H1 (cell line): ENCODE results near the gene OSBPL2. TPM values are rescaled to one million over a fixed set of nuclear protein-coding genes. Genes with fewer than 3 reads are reported as not detected.

Source experiments
- CTCF ChIA-PET: fragments of 300-600 bp; sonication (Branson Sonifier 250); formaldehyde crosslinking; loops from one replicate; lab custom pipeline; 2021; ENCODE audit not compliant: partially characterized antibody; lab: Charles Lee
- POLR2A ChIA-PET: fragments of 300-600 bp; sonication (Branson Sonifier 250); formaldehyde crosslinking; loops from one replicate; lab custom pipeline; 2021; ENCODE audit warnings: inconsistent platforms; ENCODE audit not compliant: partially characterized antibody; lab: Charles Lee
- DNase-seq, 2 experiments: peaks; one replicate each; pipeline versions ENCODE4 v3.0.0 to v3.0.0-alpha.2; 2010 to 2022; ENCODE audit warnings: low spot score in 2 of 2, low read depth in 1 of 2, mixed read lengths in 1 of 2
- FAIRE-seq: peaks from 2 replicates; lab custom pipeline; 2011; peaks lifted over from hg19 to GRCh38; lab: Jason Lieb, UNC
- H2AFZ ChIP-seq: 2 replicates; pipeline ENCODE4 v1.8.1; 2012; ENCODE audit warnings: low read length, inconsistent platforms
- H2AK5ac ChIP-seq: 2 replicates; pipeline ENCODE4 v1.6.1; 2013; ENCODE audit warnings: low read depth, low read length
- H2BK120ac ChIP-seq: replicated peaks from 2 replicates; pipeline ENCODE3; 2013; ENCODE audit warnings: low read depth, low read length, inconsistent platforms
- H2BK12ac ChIP-seq: 2 replicates; pipeline ENCODE4 v1.6.1; 2013; ENCODE audit warnings: low read depth, low read length
- H2BK15ac ChIP-seq: 2 replicates; pipeline ENCODE4 v1.6.1; 2013; ENCODE audit warnings: low read length
- H2BK20ac ChIP-seq: 2 replicates; pipeline ENCODE4 v1.6.1; 2013; ENCODE audit warnings: low read length
- H2BK5ac ChIP-seq: 2 replicates; pipeline ENCODE4 v1.6.1; 2013; ENCODE audit warnings: low read depth, low read length
- H3K14ac ChIP-seq: 2 replicates; pipeline ENCODE4 v1.6.1; 2013; ENCODE audit warnings: inconsistent platforms; ENCODE audit not compliant: insufficient read length
- H3K18ac ChIP-seq: 2 replicates; pipeline ENCODE4 v1.6.1; 2013; ENCODE audit warnings: low read length; ENCODE audit errors: extremely low read depth
- H3K23ac ChIP-seq: 2 replicates; pipeline ENCODE4 v1.6.1; 2013; ENCODE audit warnings: inconsistent platforms; ENCODE audit not compliant: insufficient read length
- H3K23me2 ChIP-seq: 2 replicates; pipeline ENCODE4 v1.6.1; 2013; ENCODE audit warnings: low read depth, low read length
- H3K27ac ChIP-seq: 2 replicates; pipeline ENCODE4 v1.6.1; 2011; ENCODE audit warnings: low read depth, low read length, inconsistent platforms
- H3K27me3 ChIP-seq, 4 experiments: replicated peaks in 1 of 4; 1 replicate in 1 of 4; 2 replicates in 3 of 4; pipeline versions ENCODE4 v1.6.1 to v1.8.1; 2011 to 2013; ENCODE audit warnings: low read length in 3 of 4, mild to moderate bottlenecking in 3 of 4, inconsistent platforms in 2 of 4, mixed read lengths in 2 of 4, moderate library complexity in 1 of 4; ENCODE audit not compliant: control insufficient read depth in 3 of 4, insufficient read depth in 3 of 4; ENCODE audit errors: extremely low read depth in 1 of 4
- H3K36me3 ChIP-seq, 4 experiments: 2 replicates each; pipeline versions ENCODE4 v1.6.1 to v1.8.1; 2011 to 2013; ENCODE audit warnings: mild to moderate bottlenecking in 4 of 4, low read length in 3 of 4, moderate library complexity in 2 of 4, control low read depth in 1 of 4, inconsistent platforms in 1 of 4; ENCODE audit not compliant: insufficient read depth in 4 of 4, control insufficient read depth in 2 of 4
- H3K4ac ChIP-seq: replicated peaks from 2 replicates; pipeline ENCODE3; 2013; ENCODE audit warnings: low read length, low read depth, mixed read lengths, inconsistent platforms; ENCODE audit not compliant: insufficient read length
- H3K4me1 ChIP-seq, 4 experiments: replicated peaks in 1 of 4; 1 replicate in 1 of 4; 2 replicates in 3 of 4; pipeline versions ENCODE4 v1.6.1 to v1.8.1; 2011 to 2013; ENCODE audit warnings: low read length in 3 of 4, inconsistent platforms in 2 of 4, mixed read lengths in 1 of 4; ENCODE audit not compliant: insufficient read depth in 4 of 4, control insufficient read depth in 3 of 4
- H3K4me2 ChIP-seq, 2 experiments: 2 replicates each; pipeline versions ENCODE4 v1.6.1 to v1.8.1; 2011 to 2013; ENCODE audit warnings: low read depth in 2 of 2, low read length in 2 of 2, control low read depth in 1 of 2, inconsistent platforms in 1 of 2, mild to moderate bottlenecking in 1 of 2; ENCODE audit not compliant: insufficient read depth in 1 of 2
- H3K4me3 ChIP-seq, 4 experiments: fragments of 200-600, 300-600 bp in 1 of 4; sonication (generic), shearing (Covaris generic), sonication (Bioruptor Twin) in 1 of 4; 2 replicates each; pipeline versions ENCODE4 v1.5.1 to v1.8.1; 2011 to 2016; ENCODE audit warnings: low read length in 4 of 4, low read depth in 3 of 4, control low read depth in 2 of 4, inconsistent platforms in 2 of 4, mild to moderate bottlenecking in 2 of 4, mixed read lengths in 1 of 4, moderate library complexity in 1 of 4; ENCODE audit not compliant: insufficient read depth in 2 of 4; ENCODE audit errors: extremely low read depth in 1 of 4
- H3K56ac ChIP-seq: replicated peaks from 2 replicates; pipeline ENCODE3; 2013; ENCODE audit warnings: low read depth, mild to moderate bottlenecking, mixed read lengths, low read length, inconsistent platforms; ENCODE audit not compliant: insufficient read length
- H3K79me1 ChIP-seq: 2 replicates; pipeline ENCODE4 v1.6.1; 2013; ENCODE audit warnings: low read depth, low read length, control low read depth
- H3K79me2 ChIP-seq, 2 experiments: 2 replicates each; pipeline versions ENCODE4 v1.6.1 to v1.8.1; 2012 to 2013; ENCODE audit warnings: low read length in 2 of 2, mild to moderate bottlenecking in 2 of 2, inconsistent platforms in 1 of 2; ENCODE audit not compliant: insufficient read depth in 2 of 2, control insufficient read depth in 1 of 2
- H3K9ac ChIP-seq, 4 experiments: replicated peaks in 1 of 4; 1 replicate in 1 of 4; 2 replicates in 3 of 4; pipeline versions ENCODE4 v1.6.1 to v1.8.1; 2011 to 2013; ENCODE audit warnings: low read depth in 3 of 4, low read length in 3 of 4, control low read depth in 2 of 4, mild to moderate bottlenecking in 2 of 4, moderate library complexity in 2 of 4, inconsistent platforms in 1 of 4; ENCODE audit errors: extremely low read depth in 1 of 4
- H3K9me3 ChIP-seq, 2 experiments: 2 replicates each; pipeline versions ENCODE4 v1.6.1 to v1.8.1; 2012 to 2013; ENCODE audit warnings: mild to moderate bottlenecking in 2 of 2, moderate library complexity in 2 of 2, control low read depth in 1 of 2, inconsistent platforms in 1 of 2, low read depth in 1 of 2, low read length in 1 of 2, mixed read lengths in 1 of 2; ENCODE audit not compliant: insufficient read depth in 2 of 2
- H4K20me1 ChIP-seq, 2 experiments: replicated peaks in 1 of 2; 2 replicates each; pipeline versions ENCODE3 to v1.8.1; 2011 to 2013; ENCODE audit warnings: inconsistent platforms in 2 of 2, low read length in 2 of 2, mild to moderate bottlenecking in 1 of 2; ENCODE audit not compliant: insufficient read depth in 2 of 2, control insufficient read depth in 1 of 2
- H4K5ac ChIP-seq: 2 replicates; pipeline ENCODE4 v1.6.1; 2013; ENCODE audit warnings: low read length, low read depth, mixed read lengths, inconsistent platforms; ENCODE audit not compliant: insufficient read length
- H4K8ac ChIP-seq: 2 replicates; pipeline ENCODE4 v1.8.0; 2013; ENCODE audit warnings: mild to moderate bottlenecking, moderate library complexity, low read length, inconsistent platforms; ENCODE audit not compliant: insufficient read depth; ENCODE audit errors: extremely low read depth
- H4K91ac ChIP-seq: replicated peaks from 2 replicates; pipeline ENCODE3; 2013; ENCODE audit warnings: low read length, mixed read lengths, inconsistent platforms; ENCODE audit not compliant: insufficient read length
- ASH2L ChIP-seq: fragments of 200-600, 300-600 bp; sonication (generic); IDR thresholded peaks from one replicate; pipeline ENCODE4 v1.7.1; 2017; ENCODE audit warnings: low read length
- CTBP2 ChIP-seq: IDR thresholded peaks from 2 replicates; pipeline ENCODE4 v1.7.0; 2011; ENCODE audit warnings: borderline replicate concordance, mild to moderate bottlenecking, moderate library complexity, mixed read lengths, low read length; ENCODE audit not compliant: insufficient read depth, insufficient read length
- HDAC6 ChIP-seq: IDR thresholded peaks from one replicate; pipeline ENCODE4 v1.7.1; 2012; ENCODE audit warnings: low read depth, mild to moderate bottlenecking, inconsistent platforms, low read length, moderate library complexity
- PHF8 ChIP-seq: fragments of 200-600 bp; sonication (generic); conservative IDR thresholded peaks from 2 replicates; pipeline ENCODE4 v1.7.1; 2012; ENCODE audit warnings: low read depth, mild to moderate bottlenecking, inconsistent platforms, low read length, moderate library complexity
- POLR2A ChIP-seq, 2 experiments: IDR thresholded peaks; 1 replicate in 1 of 2; 2 replicates in 1 of 2; pipeline ENCODE4 v1.6.1; 2011; ENCODE audit warnings: low read depth in 2 of 2, low read length in 2 of 2, mild to moderate bottlenecking in 2 of 2; ENCODE audit errors: control extremely low read depth in 1 of 2
- POU5F1 ChIP-seq: IDR thresholded peaks from 2 replicates; pipeline ENCODE4 v1.6.1; 2011; ENCODE audit warnings: low read depth, mild to moderate bottlenecking, low read length, moderate library complexity
- RBBP5 ChIP-seq: IDR thresholded peaks from 2 replicates; pipeline ENCODE4 v1.7.1; 2012; ENCODE audit warnings: low read depth, mild to moderate bottlenecking, inconsistent platforms, low read length, moderate library complexity, borderline replicate concordance
- WGBS, 2 experiments: shearing (Covaris generic) in 1 of 2; methylation state at CpG; one replicate each; pipeline versions ENCODE4 v1.1.6 to v1.1.7; 2013 to 2015; ENCODE audit warnings: low lambda C conversion rate in 2 of 2, mixed read lengths in 2 of 2, inconsistent platforms in 1 of 2, low coverage in 1 of 2, missing lambda C conversion rate in 1 of 2; ENCODE audit not compliant: insufficient replicate concordance in 2 of 2, insufficient coverage in 1 of 2, insufficient read length in 1 of 2; ENCODE audit errors: extremely low coverage in 1 of 2, missing lambda C conversion rate in 1 of 2; 5-methylcytosine and 5-hydroxymethylcytosine counted together
- polyA plus RNA-seq, 7 experiments: library from polyadenylated mRNA; depleted of rRNA in 3 of 7; stranded (reverse) in 5 of 7; unstranded in 2 of 7; fragments of >200 nt in 5 of 7; fragments of 200-250 nt in 2 of 7; gene quantifications; 1 replicate in 5 of 7; 2 replicates in 1 of 7; 4 replicates in 1 of 7; pipeline versions ENCODE4 v1.2.1 to v1.2.3, GENCODE V29; 2011 to 2013; ENCODE audit warnings: missing spikeins in 2 of 7, mixed read lengths in 2 of 7
- total RNA-seq: library from RNA; stranded (reverse); fragmentation: NEBNext Ultra II Directional; extraction: Animal tissue kit (Norgen Biotek cat#: 25700); gene quantifications from 2 replicates; pipeline ENCODE4 v1.2.1, GENCODE V29; 2021

Gene OSBPL2
- total and polyA plus RNA-seq, 2 of the 8 experiments (the other 6 are each of a cell fraction or from before 2014, with no cell fraction given): 11.7 to 42.4 TPM

- Histone ChIP-seq H4K5ac (no peak overlapping the region), H3K36me3 (peaks cover 20 to 66% (median 49%) of the 10 kb centered on the region in 4 experiments), H3K4me3 (no peak overlapping the region), H2BK12ac (no peak overlapping the region), H3K4me1 (no peaks in the 10 kb centered on the region), H3K23me2 (no peaks in the 10 kb centered on the region; the same call in 1 of the 2 replicates), H3K79me2 (no peaks in the 10 kb centered on the region), H2BK5ac (no peak overlapping the region), H2BK20ac (no peak overlapping the region), H3K14ac (no peak overlapping the region), H4K20me1 (peaks cover 0 to 8% of the 10 kb centered on the region in 2 experiments), H3K9me3 (peaks cover 0 to under 1% of the 10 kb centered on the region in 2 experiments; a peak in 2 of 4 replicates), H2BK15ac (no peak overlapping the region), H3K4ac (no peak overlapping the region), H3K18ac (no peak overlapping the region), H3K27me3 (no peaks in the 10 kb centered on the region), H3K23ac (no peak overlapping the region), H2AK5ac (no peak overlapping the region), H4K8ac (no peak overlapping the region), H3K27ac (no peak overlapping the region), H3K4me2 (no peak overlapping the region), H3K79me1 (no peaks in the 10 kb centered on the region; the same call in 1 of the 2 replicates), H4K91ac (no peak overlapping the region), H3K9ac (no peak overlapping the region), H2BK120ac (no peak overlapping the region), H3K56ac (no peak overlapping the region), H2AFZ (no peak overlapping the region)
- DNase-seq (no peak), FAIRE-seq (no peak)
- WGBS, 2 experiments: 92% methylated on average over 10 of the region's 10 CpGs; no CpG with 5 or more reads in 1 of the 2 experiments
- ChIA-PET POLR2A (interaction anchor here (0.6 to 12.3 kb wide), 10 partner anchors 18 to 38 kb away, joined by 3 to 95 read pairs (median 4); no protein-coding TSS in a partner anchor), CTCF (interaction anchor here (1.3 to 3.6 kb wide), 7 partner anchors 12 to 46 kb away, joined by 3 to 17 read pairs (median 4); no protein-coding TSS in a partner anchor)
- TF ChIP-seq POU5F1: no peak
- no peak for TF ChIP-seq ASH2L
- no peak for TF ChIP-seq PHF8
- TF ChIP-seq HDAC6: no peak
- no peak for TF ChIP-seq CTBP2
- TF ChIP-seq POLR2A (IDR thresholded peaks at IDR 0.05; ENCODE audit: control extremely low read depth in 1 of 2, low read depth in 2 of 2, low read length in 2 of 2): no peak
- no peak for TF ChIP-seq RBBP5
Observed at GRCh38 chr20:62344782-62345181, 106.5 kb downstream of the OSBPL2 start.
